Neuronal stem cell (in vitro differentiated cells): Measurements from ENCODE around the gene SIAH2.

Experiments
- DNase-seq: peaks from one replicate; pipeline ENCODE4 v3.0.0-alpha.2; 2013; ENCODE audit warnings: low spot score
- H2AFZ ChIP-seq: one replicate; pipeline ENCODE4 v1.6.1; 2013; ENCODE audit warnings: mild to moderate bottlenecking, low read length, inconsistent platforms
- H2AK5ac ChIP-seq: 2 replicates; pipeline ENCODE4 v1.6.1; 2013; ENCODE audit warnings: low read depth, mild to moderate bottlenecking, inconsistent platforms, low read length, moderate library complexity, mixed read lengths
- H2BK120ac ChIP-seq: 2 replicates; pipeline ENCODE4 v1.6.1; 2013; ENCODE audit warnings: low read depth, mild to moderate bottlenecking, inconsistent platforms, low read length, moderate library complexity, mixed read lengths
- H2BK12ac ChIP-seq: one replicate; pipeline ENCODE4 v1.6.1; 2013; ENCODE audit warnings: low read length, inconsistent platforms
- H2BK15ac ChIP-seq: 2 replicates; pipeline ENCODE4 v1.6.1; 2013; ENCODE audit warnings: mild to moderate bottlenecking, low read length, inconsistent platforms, mixed read lengths
- H2BK5ac ChIP-seq: one replicate; pipeline ENCODE4 v1.6.1; 2013; ENCODE audit warnings: inconsistent platforms, mild to moderate bottlenecking, low read length, moderate library complexity
- H3K14ac ChIP-seq: one replicate; pipeline ENCODE4 v1.6.1; 2013; ENCODE audit warnings: low read length, inconsistent platforms
- H3K18ac ChIP-seq: 2 replicates; pipeline ENCODE4 v1.6.1; 2013; ENCODE audit warnings: low read length, inconsistent platforms
- H3K23ac ChIP-seq: 2 replicates; pipeline ENCODE4 v1.6.1; 2013; ENCODE audit warnings: low read depth, mild to moderate bottlenecking, mixed read lengths, low read length, inconsistent platforms; ENCODE audit not compliant: poor library complexity
- H3K27ac ChIP-seq: replicated peaks from 3 replicates; pipeline ENCODE4 v1.5.1; 2013; ENCODE audit warnings: low read length, inconsistent platforms
- H3K27me3 ChIP-seq, 3 experiments: 2 replicates each; pipeline ENCODE4 v1.6.1; 2013; ENCODE audit warnings: low read length in 3 of 3, mild to moderate bottlenecking in 2 of 3, inconsistent platforms in 1 of 3, low read depth in 1 of 3, mixed read lengths in 1 of 3, moderate library complexity in 1 of 3; ENCODE audit not compliant: control insufficient read depth in 3 of 3, insufficient read depth in 3 of 3
- H3K36me3 ChIP-seq, 2 donors: replicated peaks in 1 of 2; 2 replicates each; pipeline ENCODE4 v1.6.1; 2013; ENCODE audit warnings: low read length in 2 of 2; ENCODE audit not compliant: control insufficient read depth in 2 of 2, insufficient read depth in 2 of 2
- H3K4ac ChIP-seq: 2 replicates; pipeline ENCODE4 v1.6.1; 2013; ENCODE audit warnings: inconsistent platforms, mild to moderate bottlenecking, low read length, moderate library complexity
- H3K4me1 ChIP-seq, 2 donors: 1 replicate in 1 of 2; 2 replicates in 1 of 2; pipeline ENCODE4 v1.6.1; 2013; ENCODE audit warnings: low read length in 2 of 2, low read depth in 1 of 2; ENCODE audit not compliant: control insufficient read depth in 2 of 2, insufficient read depth in 1 of 2
- H3K4me2 ChIP-seq: one replicate; pipeline ENCODE4 v1.6.1; 2013; ENCODE audit warnings: mild to moderate bottlenecking, low read length, inconsistent platforms; ENCODE audit not compliant: insufficient read depth, poor library complexity, severe bottlenecking
- H3K4me3 ChIP-seq, 2 donors: 2 replicates each; pipeline ENCODE4 v1.5.1; 2013; ENCODE audit warnings: low read length in 2 of 2, mild to moderate bottlenecking in 2 of 2, inconsistent platforms in 1 of 2, moderate library complexity in 1 of 2
- H3K79me1 ChIP-seq: one replicate; pipeline ENCODE4 v1.6.1; 2013; ENCODE audit warnings: low read depth, mild to moderate bottlenecking, inconsistent platforms, low read length, moderate library complexity
- H3K9ac ChIP-seq: one replicate; pipeline ENCODE4 v1.6.1; 2013; ENCODE audit warnings: mild to moderate bottlenecking, low read depth, low read length, inconsistent platforms; ENCODE audit not compliant: poor library complexity
- H3K9me3 ChIP-seq, 2 donors: replicated peaks in 1 of 2; 2 replicates each; pipeline versions ENCODE3 to v1.6.1; 2013; ENCODE audit warnings: low read length in 2 of 2, mild to moderate bottlenecking in 2 of 2, inconsistent platforms in 1 of 2, low read depth in 1 of 2, mixed read lengths in 1 of 2, moderate library complexity in 1 of 2; ENCODE audit not compliant: control insufficient read depth in 2 of 2, insufficient read depth in 1 of 2
- H4K8ac ChIP-seq: one replicate; pipeline ENCODE4 v1.6.1; 2013; ENCODE audit warnings: low read depth, mild to moderate bottlenecking, inconsistent platforms, low read length, moderate library complexity
- H4K91ac ChIP-seq: one replicate; pipeline ENCODE4 v1.6.1; 2013; ENCODE audit warnings: low read length, low read depth, mild to moderate bottlenecking, inconsistent platforms; ENCODE audit not compliant: poor library complexity
- WGBS, 2 donors: extraction: QIAGEN DNeasy Blood & Tissue Kit; methylation state at CpG; one replicate each; pipeline ENCODE4 v1.1.7; 2013; ENCODE audit warnings: missing lambda C conversion rate in 2 of 2, mixed read lengths in 1 of 2; ENCODE audit not compliant: insufficient read length in 2 of 2, insufficient replicate concordance in 1 of 2; ENCODE audit errors: extremely low coverage in 2 of 2; 5-methylcytosine and 5-hydroxymethylcytosine counted together

The SIAH2 gene

GRCh38 chr3:150760431-150761200 is 2.4 kb downstream of the SIAH2 start:
- Histone ChIP-seq H3K23ac (no peak overlapping the region), H2AK5ac (no peak overlapping the region), H3K4me3 (no peak overlapping the region), H2BK120ac (no peak overlapping the region), H3K4me1 (peaks cover 4 to 5% of the 10 kb centered on the region in 2 donors), H4K8ac (no peak overlapping the region), H3K27me3 (peaks cover 0 to 2% (median 0%) of the 10 kb centered on the region in 3 experiments), H3K27ac (no peak overlapping the region), H3K9me3 (no peaks in the 10 kb centered on the region), H2BK5ac (no peak overlapping the region), H3K9ac (no peak overlapping the region), H3K18ac (no peak overlapping the region), H2BK12ac (no peak overlapping the region), H3K14ac (no peak overlapping the region), H2BK15ac (no peak overlapping the region), H3K4ac (no peak overlapping the region), H4K91ac (no peak overlapping the region), H3K4me2 (no peak overlapping the region), H2AFZ (no peak overlapping the region), H3K79me1 (peaks cover 2% of the 10 kb centered on the region), H3K36me3 (peaks cover 0 to 7% of the 10 kb centered on the region in 2 donors)
- no CpG with 5 or more reads among the region's 6 CpGs for WGBS, 2 donors
- no peak for DNase-seq

- Histone ChIP-seq H3K27ac (no peak overlapping the region), H3K18ac (no peak overlapping the region), H2BK120ac (no peak overlapping the region), H2BK5ac (no peak overlapping the region), H2AFZ (no peak overlapping the region), H3K36me3 (peaks cover 0 to 7% of the 10 kb centered on the region in 2 donors), H3K4me1 (peaks cover 2 to 4% of the 10 kb centered on the region in 2 donors), H3K4me2 (no peak overlapping the region), H3K9me3 (no peaks in the 10 kb centered on the region), H3K4ac (no peak overlapping the region), H2AK5ac (no peak overlapping the region), H2BK15ac (no peak overlapping the region), H3K4me3 (no peak overlapping the region), H3K23ac (no peak overlapping the region), H2BK12ac (no peak overlapping the region), H3K27me3 (peaks cover 0 to 2% (median 0%) of the 10 kb centered on the region in 3 experiments), H3K79me1 (peaks cover 2% of the 10 kb centered on the region), H3K14ac (no peak overlapping the region), H3K9ac (no peak overlapping the region), H4K91ac (no peak overlapping the region), H4K8ac (no peak overlapping the region)
- WGBS, 2 donors, result no CpG with 5 or more reads among the region's 2 CpGs
- DNase-seq, result no peak
Measured at GRCh38 chr3:150759947-150760346, 3.0 kb downstream of the SIAH2 start.

GRCh38 chr3:150759319-150759718 is 3.6 kb downstream of the SIAH2 start:
- H3K4me3 ChIP-seq, result no peak overlapping the region
- H3K4me1 ChIP-seq, result peaks cover 0 to 4% of the 10 kb centered on the region in 2 donors
- no peak overlapping the region for H3K18ac ChIP-seq
- H3K79me1 ChIP-seq, result peaks cover 2% of the 10 kb centered on the region
- no peaks in the 10 kb centered on the region for H3K9me3 ChIP-seq
- no peak overlapping the region for H2BK120ac ChIP-seq
- H4K8ac ChIP-seq, result no peak overlapping the region
- no peak overlapping the region for H2BK12ac ChIP-seq
- no peak overlapping the region for H2AFZ ChIP-seq
- no peak overlapping the region for H4K91ac ChIP-seq
- H3K9ac ChIP-seq, result no peak overlapping the region
- H2AK5ac ChIP-seq, result no peak overlapping the region
- no peak for DNase-seq
- H3K4ac ChIP-seq, result no peak overlapping the region
- no peak overlapping the region for H3K14ac ChIP-seq
- H3K27ac ChIP-seq, result no peak overlapping the region
- H3K27me3 ChIP-seq, result peaks cover 0 to 2% (median 0%) of the 10 kb centered on the region in 3 experiments
- peaks cover 0 to 7% of the 10 kb centered on the region in 2 donors for H3K36me3 ChIP-seq
- no peak overlapping the region for H2BK15ac ChIP-seq
- no peak overlapping the region for H3K23ac ChIP-seq
- no CpG with 5 or more reads among the region's 3 CpGs for WGBS, 2 donors
- H3K4me2 ChIP-seq, result no peak overlapping the region
- no peak overlapping the region for H2BK5ac ChIP-seq

GRCh38 chr3:150757768-150758167 is 5.2 kb downstream of the SIAH2 start:
- no peak overlapping the region for H4K8ac ChIP-seq
- H2AK5ac ChIP-seq, result no peak overlapping the region
- H3K79me1 ChIP-seq, result peaks cover 4% of the 10 kb centered on the region
- H3K18ac ChIP-seq, result peak overlapping the region; percentile 32
- peak overlapping the region; percentile 5 for H3K14ac ChIP-seq
- no peak overlapping the region for H2BK5ac ChIP-seq
- no peak overlapping the region for H3K4me2 ChIP-seq
- no peak overlapping the region for H3K4ac ChIP-seq
- no peak overlapping the region for H3K4me3 ChIP-seq
- no peak overlapping the region for H2BK12ac ChIP-seq
- no peak for DNase-seq
- peaks cover 0 to 7% of the 10 kb centered on the region in 2 donors for H3K36me3 ChIP-seq
- H3K9me3 ChIP-seq, result no peaks in the 10 kb centered on the region
- no peak overlapping the region for H2AFZ ChIP-seq
- H4K91ac ChIP-seq, result no peak overlapping the region
- no peak overlapping the region for H2BK15ac ChIP-seq
- no peak overlapping the region for H3K9ac ChIP-seq
- peaks cover 0 to 2% (median 0%) of the 10 kb centered on the region in 3 experiments for H3K27me3 ChIP-seq
- H3K27ac ChIP-seq, result no peak overlapping the region
- no peak overlapping the region for H3K23ac ChIP-seq
- H3K4me1 ChIP-seq, result peaks cover 0 to 4% of the 10 kb centered on the region in 2 donors
- H2BK120ac ChIP-seq, result no peak overlapping the region
